ENCODE measurements around the gene EPHB1. TPM values are rescaled to one million over a fixed set of nuclear protein-coding genes. Genes with fewer than 3 reads are reported as not detected.

The EPHB1 gene
- total RNA-seq, 1 experiment from 2014 or later, result 0.73 TPM

GRCh38 chr3:135159681-135160247 is 364.7 kb downstream of the EPHB1 start:
- Mint-ChIP-seq H3K4me3 (ENCODE audit: low read depth, unreplicated experiment) (no peak overlapping the region), H3K27me3 (ENCODE audit: unreplicated experiment) (peaks cover 28% of the 10 kb centered on the region), H3K9me3 (ENCODE audit: low read depth, unreplicated experiment) (peaks cover 9% of the 10 kb centered on the region), H3K36me3 (ENCODE audit: insufficient read depth, unreplicated experiment) (no peaks in the 10 kb centered on the region), H3K27ac (ENCODE audit: unreplicated experiment) (no peak overlapping the region), H3K4me1 (ENCODE audit: low read depth, unreplicated experiment) (no peaks in the 10 kb centered on the region)
- intact Hi-C loops (cut with micrococcal nuclease; ENCODE audit: unreplicated experiment), result no loop called here
- BruUV-seq (replicated peaks), result no TSS peak
- DNase-seq, result no peak
- TF ChIP-seq CTCF (IDR thresholded peaks at IDR 0.05; ENCODE audit: unreplicated experiment), result no peak
- CTCF ChIA-PET, result no interaction called here

- no peak for DNase-seq
- no peak overlapping the region for H3K4me3 Mint-ChIP-seq (ENCODE audit: low read depth, unreplicated experiment)
- peaks cover 4% of the 10 kb centered on the region for H3K9me3 Mint-ChIP-seq (ENCODE audit: low read depth, unreplicated experiment)
- no peaks in the 10 kb centered on the region for H3K4me1 Mint-ChIP-seq (ENCODE audit: low read depth, unreplicated experiment)
- no TSS peak for BruUV-seq (replicated peaks)
- no peak overlapping the region for H3K27ac Mint-ChIP-seq (ENCODE audit: unreplicated experiment)
- CTCF ChIA-PET, result no interaction called here
- TF ChIP-seq CTCF (IDR thresholded peaks at IDR 0.05; ENCODE audit: unreplicated experiment), result no peak
- H3K27me3 Mint-ChIP-seq (ENCODE audit: unreplicated experiment), result peaks cover 19% of the 10 kb centered on the region
- H3K36me3 Mint-ChIP-seq (ENCODE audit: insufficient read depth, unreplicated experiment), result no peaks in the 10 kb centered on the region
- intact Hi-C loops (cut with micrococcal nuclease; ENCODE audit: unreplicated experiment), result no loop called here
Measured at GRCh38 chr3:135161425-135161824, 366.4 kb downstream of the EPHB1 start.

- Mint-ChIP-seq H3K4me3 (ENCODE audit: low read depth, unreplicated experiment) (no peak overlapping the region), H3K4me1 (ENCODE audit: low read depth, unreplicated experiment) (no peaks in the 10 kb centered on the region), H3K27me3 (ENCODE audit: unreplicated experiment) (peaks cover 37% of the 10 kb centered on the region), H3K9me3 (ENCODE audit: low read depth, unreplicated experiment) (peaks cover 4% of the 10 kb centered on the region), H3K36me3 (ENCODE audit: insufficient read depth, unreplicated experiment) (no peaks in the 10 kb centered on the region), H3K27ac (ENCODE audit: unreplicated experiment) (no peak overlapping the region)
- no peak for TF ChIP-seq CTCF (IDR thresholded peaks at IDR 0.05; ENCODE audit: unreplicated experiment)
- no TSS peak for BruUV-seq (replicated peaks)
- CTCF ChIA-PET, result no interaction called here
- DNase-seq, result no peak
- intact Hi-C loops (cut with micrococcal nuclease; ENCODE audit: unreplicated experiment), result no loop called here
Measured at GRCh38 chr3:135163701-135164100, 368.6 kb downstream of the EPHB1 start.

GRCh38 chr3:135165260-135165659 is 370.2 kb downstream of the EPHB1 start:
- Mint-ChIP-seq H3K4me3 (ENCODE audit: low read depth, unreplicated experiment) (no peak overlapping the region), H3K4me1 (ENCODE audit: low read depth, unreplicated experiment) (no peaks in the 10 kb centered on the region), H3K27ac (ENCODE audit: unreplicated experiment) (no peak overlapping the region), H3K36me3 (ENCODE audit: insufficient read depth, unreplicated experiment) (no peaks in the 10 kb centered on the region), H3K27me3 (ENCODE audit: unreplicated experiment) (peaks cover 39% of the 10 kb centered on the region), H3K9me3 (ENCODE audit: low read depth, unreplicated experiment) (peaks cover 4% of the 10 kb centered on the region)
- CTCF ChIA-PET, result interaction anchor here (0.7 kb wide), 1 partner anchor 315 kb away, joined by 7 read pairs; no protein-coding TSS in a partner anchor
- no peak for TF ChIP-seq CTCF (IDR thresholded peaks at IDR 0.05; ENCODE audit: unreplicated experiment)
- intact Hi-C loops (cut with micrococcal nuclease; ENCODE audit: unreplicated experiment), result no loop called here
- no TSS peak for BruUV-seq (replicated peaks)
- no peak for DNase-seq

Measured in Calu3 (cell line).